HG03432 (cell line): ENCODE results near the gene KCNQ2.

Experiments
- ATAC-seq: cut with Tn5 transposase; IDR thresholded peaks from one replicate; pipeline ENCODE4 v1.9.1; 2021; ENCODE audit warnings: mild to moderate bottlenecking, moderate library complexity; ENCODE audit not compliant: unreplicated experiment

KCNQ2 gene

GRCh38 chr20:63472862-63473390 lies 471 bp upstream of the KCNQ2 start:
- no peak for ATAC-seq

GRCh38 chr20:63471717-63471980 lies 806 bp downstream of the KCNQ2 start:
- ATAC-seq: no peak

GRCh38 chr20:63471002-63471716 lies 1.3 kb downstream of the KCNQ2 start:
- no peak for ATAC-seq

GRCh38 chr20:63470410-63470809 lies 2.0 kb downstream of the KCNQ2 start:
- no peak for ATAC-seq

GRCh38 chr20:63469713-63470101 lies 2.7 kb downstream of the KCNQ2 start:
- no peak for ATAC-seq

GRCh38 chr20:63469019-63469712 lies 3.3 kb downstream of the KCNQ2 start:
- no peak for ATAC-seq

- ATAC-seq: no peak
Observed at GRCh38 chr20:63468421-63468820, 4.0 kb downstream of the KCNQ2 start.

- ATAC-seq: no peak
Observed at GRCh38 chr20:63467294-63468083, 5.0 kb downstream of the KCNQ2 start.

- no peak for ATAC-seq
Observed at GRCh38 chr20:63466861-63467260, 5.6 kb downstream of the KCNQ2 start.

- ATAC-seq: no peak
Observed at GRCh38 chr20:63466250-63466825, 6.1 kb downstream of the KCNQ2 start.

GRCh38 chr20:63465380-63466249 lies 6.8 kb downstream of the KCNQ2 start:
- ATAC-seq: no peak

GRCh38 chr20:63464289-63464635 lies 8.2 kb downstream of the KCNQ2 start:
- ATAC-seq: no peak

GRCh38 chr20:63463400-63464288 lies 8.8 kb downstream of the KCNQ2 start:
- ATAC-seq: no peak

GRCh38 chr20:63462244-63462643 lies 10.2 kb downstream of the KCNQ2 start:
- ATAC-seq: no peak

GRCh38 chr20:63461104-63461763 lies 11.2 kb downstream of the KCNQ2 start:
- no peak for ATAC-seq

GRCh38 chr20:63459070-63459380 lies 13.4 kb downstream of the KCNQ2 start:
- ATAC-seq: no peak

GRCh38 chr20:63458170-63459069 lies 14.0 kb downstream of the KCNQ2 start:
- no peak for ATAC-seq

GRCh38 chr20:63457737-63458136 lies 14.7 kb downstream of the KCNQ2 start:
- ATAC-seq: no peak
